ENCODE data around the gene ARHGEF19. TPM values are rescaled to one million over a fixed set of nuclear protein-coding genes. Genes with fewer than 3 reads are reported as not detected.

ARHGEF19 gene
- total RNA-seq, 1 experiment from 2014 or later: 7.7 TPM

DNA sequence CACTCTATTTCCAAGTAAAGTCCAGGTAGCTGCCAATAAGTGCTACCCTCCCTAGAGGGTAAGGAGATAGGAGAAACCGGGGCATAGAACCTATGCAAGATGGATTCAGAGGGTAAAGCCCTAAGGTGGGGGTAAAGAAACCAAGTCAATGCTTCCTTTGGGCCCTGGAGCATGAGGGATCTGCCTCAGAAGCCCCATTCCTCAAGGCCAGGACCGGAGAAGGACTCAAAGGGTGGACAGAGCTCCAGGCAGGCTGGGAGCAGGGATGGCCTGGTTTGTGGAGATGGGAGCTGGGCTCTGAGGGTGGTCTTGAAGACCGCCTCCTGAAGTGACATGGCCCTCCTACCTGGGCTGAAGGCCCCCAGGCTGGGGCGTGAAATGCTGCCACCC lies 60.5 kb downstream of the ARHGEF19 start:
- no TSS peak for BruUV-seq (replicated peaks)
- Histone ChIP-seq H3K27me3 (replicated peaks; ENCODE audit: control insufficient read depth, insufficient read depth, low read length) (no peaks in the 10 kb centered on the region), H3K9me3 (no peaks in the 10 kb centered on the region), H3K36me3 (ENCODE audit: control insufficient read depth, insufficient read depth, low read length) (peaks cover 4% of the 10 kb centered on the region), H3K4me1 (peaks cover 58% of the 10 kb centered on the region), H3K4me3 (ENCODE audit: low read depth, low read length) (no peak overlapping the region)
- peak overlapping the region; percentile 22 for H3K4me3 Mint-ChIP-seq (ENCODE audit: unreplicated experiment)
- ChIA-PET POLR2A (no interaction called here), CTCF (interaction anchor here (1.9 kb wide), 1 partner anchor 70 kb away, joined by 6 read pairs; no protein-coding TSS in a partner anchor)
- H3K4me1 Mint-ChIP-seq (ENCODE audit: low read depth, unreplicated experiment): peaks cover 11% of the 10 kb centered on the region
- DNase-seq: no peak
- H3K27me3 Mint-ChIP-seq (ENCODE audit: insufficient read depth, unreplicated experiment): no peaks in the 10 kb centered on the region
- intact Hi-C loops (cut with micrococcal nuclease; ENCODE audit: unreplicated experiment): no loop called here
- TF ChIP-seq, protein P1, sequence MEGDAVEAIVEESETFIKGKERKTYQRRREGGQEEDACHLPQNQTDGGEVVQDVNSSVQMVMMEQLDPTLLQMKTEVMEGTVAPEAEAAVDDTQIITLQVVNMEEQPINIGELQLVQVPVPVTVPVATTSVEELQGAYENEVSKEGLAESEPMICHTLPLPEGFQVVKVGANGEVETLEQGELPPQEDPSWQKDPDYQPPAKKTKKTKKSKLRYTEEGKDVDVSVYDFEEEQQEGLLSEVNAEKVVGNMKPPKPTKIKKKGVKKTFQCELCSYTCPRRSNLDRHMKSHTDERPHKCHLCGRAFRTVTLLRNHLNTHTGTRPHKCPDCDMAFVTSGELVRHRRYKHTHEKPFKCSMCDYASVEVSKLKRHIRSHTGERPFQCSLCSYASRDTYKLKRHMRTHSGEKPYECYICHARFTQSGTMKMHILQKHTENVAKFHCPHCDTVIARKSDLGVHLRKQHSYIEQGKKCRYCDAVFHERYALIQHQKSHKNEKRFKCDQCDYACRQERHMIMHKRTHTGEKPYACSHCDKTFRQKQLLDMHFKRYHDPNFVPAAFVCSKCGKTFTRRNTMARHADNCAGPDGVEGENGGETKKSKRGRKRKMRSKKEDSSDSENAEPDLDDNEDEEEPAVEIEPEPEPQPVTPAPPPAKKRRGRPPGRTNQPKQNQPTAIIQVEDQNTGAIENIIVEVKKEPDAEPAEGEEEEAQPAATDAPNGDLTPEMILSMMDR (IDR thresholded peaks at IDR 0.05; ENCODE audit: insufficient read depth in 1 of 2, low read depth in 1 of 2, low read length in 1 of 2, severe bottlenecking in 1 of 2, unreplicated experiment in 1 of 2): no peak
- H3K9me3 Mint-ChIP-seq (ENCODE audit: unreplicated experiment): no peaks in the 10 kb centered on the region
- peak overlapping the region; percentile 76 for H3K27ac Mint-ChIP-seq (ENCODE audit: unreplicated experiment)
- H3K36me3 Mint-ChIP-seq (ENCODE audit: insufficient read depth, unreplicated experiment): peaks cover 65% of the 10 kb centered on the region

DNA sequence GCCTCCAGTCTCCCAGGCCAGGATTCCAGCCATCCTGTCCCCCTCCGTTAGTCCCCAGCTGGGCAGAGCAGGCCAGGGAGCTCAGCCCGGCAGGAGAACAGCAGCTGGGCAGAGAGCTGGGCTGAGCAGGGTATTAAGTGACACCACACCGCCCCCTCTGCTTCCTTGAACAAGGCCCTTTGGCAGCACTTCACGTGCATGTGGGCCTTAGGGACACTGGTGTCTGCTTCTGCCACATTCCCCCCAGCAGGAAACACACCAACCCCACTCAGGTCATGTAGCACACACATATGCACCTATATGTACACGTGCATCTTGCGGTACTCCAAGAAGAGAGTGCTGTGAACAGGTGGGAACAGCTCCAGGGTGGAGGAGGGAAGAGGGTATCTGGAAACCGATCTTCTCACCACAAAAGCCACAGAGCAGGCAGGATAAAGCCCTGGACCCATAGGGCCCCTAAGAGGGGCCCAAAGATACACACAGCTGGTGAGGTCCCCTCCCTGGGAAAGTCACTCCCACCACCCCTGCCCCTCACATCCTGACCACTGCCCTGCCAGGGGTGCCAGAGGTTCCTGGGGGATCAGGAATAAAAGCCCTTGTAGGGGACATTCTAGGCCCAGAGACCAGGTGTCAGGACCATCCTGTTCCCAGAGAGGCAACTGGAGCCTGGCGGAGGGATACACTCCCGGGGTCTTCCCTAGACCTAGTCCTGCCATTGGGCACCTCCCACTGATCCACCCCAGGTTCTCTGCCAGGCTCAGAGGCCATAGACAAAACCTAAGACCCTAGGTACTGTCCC lies 61.1 kb downstream of the ARHGEF19 start:
- Mint-ChIP-seq H3K27ac (ENCODE audit: unreplicated experiment) (peak overlapping the region; percentile 76), H3K27me3 (ENCODE audit: insufficient read depth, unreplicated experiment) (no peaks in the 10 kb centered on the region), H3K9me3 (ENCODE audit: unreplicated experiment) (no peaks in the 10 kb centered on the region), H3K36me3 (ENCODE audit: insufficient read depth, unreplicated experiment) (peaks cover 69% of the 10 kb centered on the region), H3K4me3 (ENCODE audit: unreplicated experiment) (peak overlapping the region; percentile 22), H3K4me1 (ENCODE audit: low read depth, unreplicated experiment) (peaks cover 15% of the 10 kb centered on the region)
- TF ChIP-seq, protein P1 (IDR thresholded peaks at IDR 0.05; ENCODE audit: insufficient read depth in 1 of 2, low read depth in 1 of 2, low read length in 1 of 2, severe bottlenecking in 1 of 2, unreplicated experiment in 1 of 2): no peak
- no TSS peak for BruUV-seq (replicated peaks)
- intact Hi-C loops (cut with micrococcal nuclease; ENCODE audit: unreplicated experiment): no loop called here
- Histone ChIP-seq H3K36me3 (ENCODE audit: control insufficient read depth, insufficient read depth, low read length) (peaks cover 4% of the 10 kb centered on the region), H3K4me1 (peaks cover 58% of the 10 kb centered on the region), H3K27me3 (replicated peaks; ENCODE audit: control insufficient read depth, insufficient read depth, low read length) (no peaks in the 10 kb centered on the region), H3K4me3 (ENCODE audit: low read depth, low read length) (no peak overlapping the region), H3K9me3 (no peaks in the 10 kb centered on the region)
- CTCF ChIA-PET: interaction anchor here (1.9 kb wide), 1 partner anchor 69 kb away, joined by 6 read pairs; no protein-coding TSS in a partner anchor
- no peak for DNase-seq
- POLR2A ChIA-PET: no interaction called here

DNA sequence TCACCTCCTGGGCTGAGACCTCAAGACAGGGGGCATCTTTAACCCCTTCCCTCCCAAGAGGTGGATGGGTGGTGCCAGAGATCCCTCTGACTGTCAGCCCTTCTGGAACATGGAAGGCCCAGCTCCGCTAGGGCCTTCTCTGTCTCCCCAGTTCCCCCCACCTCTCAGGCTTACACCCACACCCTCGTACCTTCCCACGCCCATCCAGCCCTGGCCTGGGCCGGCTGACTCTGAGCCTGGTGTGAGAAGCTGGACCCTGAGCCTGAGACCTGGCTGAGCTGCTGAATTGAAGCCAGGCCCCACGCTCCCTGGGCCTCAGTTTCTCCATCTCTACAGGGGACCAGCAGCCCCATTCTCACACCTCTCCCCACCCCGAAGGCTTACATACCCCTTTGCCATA lies 61.9 kb downstream of the ARHGEF19 start:
- peaks cover 24% of the 10 kb centered on the region for H3K4me1 Mint-ChIP-seq (ENCODE audit: low read depth, unreplicated experiment)
- no peak overlapping the region for H3K4me3 Mint-ChIP-seq (ENCODE audit: unreplicated experiment)
- no peak overlapping the region for H3K4me3 ChIP-seq (ENCODE audit: low read depth, low read length)
- BruUV-seq (replicated peaks): no TSS peak
- POLR2A ChIA-PET: no interaction called here
- no peaks in the 10 kb centered on the region for H3K27me3 Mint-ChIP-seq (ENCODE audit: insufficient read depth, unreplicated experiment)
- CTCF ChIA-PET: no interaction called here
- no peaks in the 10 kb centered on the region for H3K9me3 Mint-ChIP-seq (ENCODE audit: unreplicated experiment)
- H3K36me3 Mint-ChIP-seq (ENCODE audit: insufficient read depth, unreplicated experiment): peaks cover 71% of the 10 kb centered on the region
- no peak for DNase-seq
- TF ChIP-seq, protein P1 (IDR thresholded peaks at IDR 0.05; ENCODE audit: insufficient read depth in 1 of 2, low read depth in 1 of 2, low read length in 1 of 2, severe bottlenecking in 1 of 2, unreplicated experiment in 1 of 2): no peak
- no peaks in the 10 kb centered on the region for H3K27me3 ChIP-seq (replicated peaks; ENCODE audit: control insufficient read depth, insufficient read depth, low read length)
- H3K27ac Mint-ChIP-seq (ENCODE audit: unreplicated experiment): peak overlapping the region; percentile 39
- H3K36me3 ChIP-seq (ENCODE audit: control insufficient read depth, insufficient read depth, low read length): peaks cover 4% of the 10 kb centered on the region
- H3K4me1 ChIP-seq: peaks cover 64% of the 10 kb centered on the region
- intact Hi-C loops (cut with micrococcal nuclease; ENCODE audit: unreplicated experiment): no loop called here
- no peaks in the 10 kb centered on the region for H3K9me3 ChIP-seq
